GM06990 (cell line): ENCODE data around the gene KCNQ5.

Experiments
- DNase-seq: peaks from one replicate; pipeline ENCODE4 v3.0.0-alpha.2; 2011; ENCODE audit not compliant: insufficient read length; ENCODE audit errors: extremely low read depth
- H3K27me3 ChIP-seq: replicated peaks from 2 replicates; pipeline ENCODE4 v1.6.0; 2011; ENCODE audit warnings: low read length; ENCODE audit not compliant: control insufficient read depth, insufficient read depth
- H3K36me3 ChIP-seq: 2 replicates; pipeline ENCODE4 v1.5.1; 2011; ENCODE audit warnings: low read length; ENCODE audit not compliant: control insufficient read depth, insufficient read depth
- H3K4me3 ChIP-seq: replicated peaks from 2 replicates; pipeline ENCODE4 v1.5.1; 2011; ENCODE audit warnings: low read depth, mild to moderate bottlenecking, control low read depth, low read length
- CTCF ChIP-seq: IDR thresholded peaks from 2 replicates; pipeline ENCODE4 v1.5.1; 2011; ENCODE audit warnings: low read length, control low read depth, mild to moderate bottlenecking, inconsistent platforms; ENCODE audit not compliant: insufficient read depth, poor library complexity, severe bottlenecking

KCNQ5 gene

GRCh38 chr6:72955666-72956065 is 333.8 kb downstream of the KCNQ5 start:
- no peak overlapping the region for H3K4me3 ChIP-seq
- DNase-seq, result no peak
- TF ChIP-seq CTCF, result no peak
- no peaks in the 10 kb centered on the region for H3K27me3 ChIP-seq
- H3K36me3 ChIP-seq, result no peaks in the 10 kb centered on the region

- no peak for DNase-seq
- H3K27me3 ChIP-seq, result no peaks in the 10 kb centered on the region
- TF ChIP-seq CTCF, result no peak
- H3K36me3 ChIP-seq, result no peaks in the 10 kb centered on the region
- no peak overlapping the region for H3K4me3 ChIP-seq
These were observed 334.4 kb downstream of the KCNQ5 start for GRCh38 chr6:72956272-72956671.

- no peak for DNase-seq
- Histone ChIP-seq H3K36me3 (no peaks in the 10 kb centered on the region), H3K27me3 (no peaks in the 10 kb centered on the region), H3K4me3 (no peak overlapping the region)
- TF ChIP-seq CTCF, result no peak
These were observed 338.0 kb downstream of the KCNQ5 start for GRCh38 chr6:72959821-72960220.

DNA sequence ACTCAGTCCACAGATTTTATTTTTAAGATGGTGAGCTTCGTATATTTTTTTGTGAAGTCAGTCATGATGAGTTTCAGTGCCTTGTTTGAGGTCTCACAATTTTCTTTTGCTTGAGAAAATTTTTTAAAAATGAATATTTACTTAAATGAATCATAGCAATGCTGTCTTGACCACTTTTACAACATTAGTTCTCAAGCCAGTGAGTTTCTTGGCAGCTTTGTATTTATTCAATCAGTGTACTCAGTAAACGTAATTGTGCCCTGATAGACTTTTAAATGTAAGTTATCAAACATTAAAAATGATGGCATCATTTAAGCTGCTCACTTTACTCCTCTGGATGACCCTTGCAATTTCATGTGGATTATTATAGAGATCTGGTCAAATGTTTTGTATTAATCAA is 342.1 kb downstream of the KCNQ5 start:
- TF ChIP-seq CTCF, result no peak
- Histone ChIP-seq H3K27me3 (no peaks in the 10 kb centered on the region), H3K36me3 (no peaks in the 10 kb centered on the region), H3K4me3 (no peak overlapping the region)
- no peak for DNase-seq

DNA sequence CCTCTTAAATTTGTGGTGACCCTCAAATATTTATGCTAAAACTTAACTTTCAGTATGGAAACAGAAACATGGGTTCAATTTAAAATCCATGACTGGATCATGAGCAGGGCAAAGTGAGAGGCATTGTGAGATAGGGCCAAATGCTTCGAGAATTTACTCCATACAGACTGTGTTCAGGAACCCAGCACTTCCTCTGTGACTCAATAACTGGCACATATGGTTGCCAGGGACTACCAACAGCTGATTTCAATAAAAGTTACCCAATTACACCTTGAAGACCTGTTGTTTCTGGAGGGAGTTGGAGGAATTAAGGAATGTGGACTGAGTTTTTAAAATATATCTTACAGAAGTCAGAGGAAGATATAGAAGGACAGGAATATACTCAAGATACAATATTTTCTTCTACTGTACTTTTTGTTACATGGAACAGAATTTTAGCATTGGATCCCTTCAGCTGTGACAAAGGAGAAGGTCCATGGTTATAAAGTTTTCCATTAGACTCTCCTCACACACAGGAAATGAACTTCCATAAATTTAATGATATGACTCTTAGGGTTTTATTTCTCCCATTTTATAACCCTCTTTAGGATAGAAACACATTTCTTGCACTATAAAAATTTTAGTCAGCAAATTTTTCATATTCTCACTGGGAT is 344.9 kb downstream of the KCNQ5 start:
- H3K4me3 ChIP-seq, result no peak overlapping the region
- no peaks in the 10 kb centered on the region for H3K27me3 ChIP-seq
- no peak for DNase-seq
- no peak for TF ChIP-seq CTCF
- H3K36me3 ChIP-seq, result no peaks in the 10 kb centered on the region

DNA sequence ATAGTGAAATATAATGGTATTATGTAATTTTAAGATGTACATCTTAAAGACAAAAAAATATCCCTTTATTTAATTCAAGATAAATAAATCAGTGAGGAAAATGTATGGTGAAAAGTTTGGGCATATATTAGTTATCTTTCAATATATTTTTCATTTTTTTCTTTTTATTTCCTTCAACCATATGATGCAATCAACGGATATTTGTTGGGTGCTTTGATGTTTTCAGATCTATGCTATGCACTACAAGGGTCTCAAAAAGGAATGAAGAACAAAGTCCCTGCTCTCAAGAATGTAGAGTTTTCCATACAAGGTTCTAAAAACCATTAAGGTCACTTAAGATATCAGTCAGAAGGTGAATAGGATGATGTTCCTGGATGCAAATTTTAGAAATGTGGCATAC is 345.5 kb downstream of the KCNQ5 start:
- Histone ChIP-seq H3K4me3 (no peak overlapping the region), H3K27me3 (no peaks in the 10 kb centered on the region), H3K36me3 (no peaks in the 10 kb centered on the region)
- TF ChIP-seq CTCF, result no peak
- DNase-seq, result no peak
